Tongue (tissue), 2 donors: ENCODE data around the gene TMEM126B. TPM values are rescaled to one million over a fixed set of nuclear protein-coding genes. Genes with fewer than 3 reads are reported as not detected.
"Not testable (repeated sequence)": the region's sequence is repeated elsewhere in the genome, so short reads cannot be mapped to it uniquely, and the experiment has no call there.

Experiments
- DNase-seq: peaks from one replicate; pipeline ENCODE4 v3.0.0-alpha.2; 2015
- total RNA-seq: library from RNA; depleted of rRNA; stranded (reverse); fragments of >200 nt; gene quantifications from one replicate; pipeline ENCODE4 v1.2.3, GENCODE V29; 2014

Gene TMEM126B
- total RNA-seq = 39.8 TPM

DNA sequence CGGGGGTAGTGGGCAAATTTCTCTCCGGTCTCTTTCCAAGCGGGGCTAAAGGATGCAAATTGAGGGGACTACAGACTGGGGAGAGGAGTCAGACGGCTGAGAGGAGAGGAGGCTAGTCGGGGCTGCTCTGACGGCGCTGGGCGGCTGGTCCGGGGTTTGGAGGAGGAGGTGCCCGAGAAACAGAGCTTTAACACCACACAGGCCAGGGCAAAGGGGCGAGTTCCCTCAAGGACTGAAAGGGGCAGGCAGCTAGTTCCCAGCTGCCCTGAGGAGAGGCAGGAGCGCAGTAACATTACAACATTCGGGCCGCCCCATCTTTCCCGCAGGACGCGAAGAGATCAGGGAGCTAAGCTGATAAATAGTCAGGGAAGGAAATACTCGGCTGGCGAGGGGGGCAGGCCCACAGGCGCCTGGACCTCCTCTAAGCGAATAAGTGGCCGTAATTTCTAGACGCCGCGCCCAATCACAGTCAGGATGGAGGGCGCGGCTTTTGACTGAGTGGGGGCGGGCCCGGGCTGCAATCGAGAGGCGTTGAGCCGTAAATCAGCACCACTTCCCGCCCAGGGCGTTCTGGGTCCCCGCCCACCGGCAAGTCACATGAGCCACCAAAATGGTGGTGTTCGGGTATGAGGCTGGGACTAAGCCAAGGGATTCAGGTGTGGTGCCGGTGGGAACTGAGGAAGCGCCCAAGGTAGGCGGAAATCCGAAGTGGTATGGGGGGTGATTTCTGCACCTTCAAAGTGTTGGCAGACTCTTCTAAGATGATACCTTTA is at the start of gene TMEM126B:
TMEM126B (plus strand) TSS at position 596 of the 773 bp plus-strand sequence; CDS start at position 611, 15 bp downstream.
- peak; percentile 99 for DNase-seq

DNA sequence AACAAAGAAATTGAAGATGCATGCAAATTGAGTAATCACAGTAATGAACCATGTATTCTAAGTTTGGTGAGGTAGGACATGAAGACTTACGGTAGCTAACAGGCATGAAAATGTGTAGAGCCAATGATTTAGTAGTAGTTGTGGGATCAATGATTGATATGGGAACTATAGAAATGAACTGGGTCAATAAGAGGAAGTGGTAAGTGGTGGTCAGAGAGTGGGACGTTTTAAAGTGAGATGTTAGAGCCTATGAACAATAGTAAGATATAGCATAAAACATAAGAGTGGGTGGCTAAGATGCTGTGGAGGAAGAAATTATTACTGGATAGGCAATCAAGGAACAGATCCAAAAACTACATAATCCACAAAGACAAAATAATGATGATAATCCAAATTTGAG is 46.3 kb upstream of the TMEM126B start:
- DNase-seq = no peak

DNA sequence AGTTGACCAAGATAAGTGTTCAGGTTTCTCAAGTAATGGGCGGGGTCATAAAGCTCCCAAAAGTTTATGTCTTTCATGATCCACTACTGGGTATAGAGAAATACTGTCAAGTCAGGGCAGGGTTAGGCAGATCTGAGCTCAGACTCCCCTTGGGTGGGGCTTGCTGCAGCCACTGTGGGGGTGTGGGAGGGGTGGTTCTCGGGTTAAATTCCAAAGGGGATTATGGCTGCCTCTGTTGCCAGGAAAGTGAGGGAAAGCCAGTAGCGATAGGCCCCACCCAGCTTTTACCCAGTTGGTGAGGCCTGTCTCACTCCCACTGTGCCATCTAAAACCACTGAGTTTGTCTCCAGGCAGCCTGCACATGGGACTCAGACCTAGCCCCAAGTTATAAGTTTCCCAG is 39.0 kb upstream of the TMEM126B start:
- peak; percentile 19 for DNase-seq

DNA sequence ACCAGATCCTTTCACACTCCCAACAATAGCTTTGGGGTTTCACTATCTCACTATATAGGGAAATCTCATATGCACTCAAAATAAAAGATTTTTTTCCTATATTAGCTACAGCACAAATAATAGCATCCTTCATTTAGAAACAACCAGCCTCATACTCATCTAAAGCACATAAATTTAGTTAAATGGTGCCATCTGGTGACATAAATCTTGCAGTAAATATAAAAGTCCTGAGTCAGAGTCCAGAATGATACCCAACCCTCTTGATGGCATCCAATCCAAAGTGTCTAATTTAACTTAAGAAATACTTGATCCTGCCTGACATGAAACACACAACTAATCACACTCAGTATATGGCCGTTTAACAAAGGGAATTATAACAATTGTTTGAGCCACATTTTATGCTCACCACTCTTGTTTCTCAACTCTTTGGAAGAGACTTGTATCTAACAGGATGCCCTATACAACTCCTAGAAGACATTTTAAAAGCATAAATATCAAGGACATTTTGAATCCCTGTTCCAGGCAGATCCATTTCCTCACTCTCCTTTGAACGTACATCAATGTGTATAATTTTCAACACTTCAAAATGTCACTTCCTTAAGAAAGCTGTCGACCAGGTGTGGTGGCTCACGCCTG is 37.4 kb upstream of the TMEM126B start:
- DNase-seq = peak; percentile 77

DNA sequence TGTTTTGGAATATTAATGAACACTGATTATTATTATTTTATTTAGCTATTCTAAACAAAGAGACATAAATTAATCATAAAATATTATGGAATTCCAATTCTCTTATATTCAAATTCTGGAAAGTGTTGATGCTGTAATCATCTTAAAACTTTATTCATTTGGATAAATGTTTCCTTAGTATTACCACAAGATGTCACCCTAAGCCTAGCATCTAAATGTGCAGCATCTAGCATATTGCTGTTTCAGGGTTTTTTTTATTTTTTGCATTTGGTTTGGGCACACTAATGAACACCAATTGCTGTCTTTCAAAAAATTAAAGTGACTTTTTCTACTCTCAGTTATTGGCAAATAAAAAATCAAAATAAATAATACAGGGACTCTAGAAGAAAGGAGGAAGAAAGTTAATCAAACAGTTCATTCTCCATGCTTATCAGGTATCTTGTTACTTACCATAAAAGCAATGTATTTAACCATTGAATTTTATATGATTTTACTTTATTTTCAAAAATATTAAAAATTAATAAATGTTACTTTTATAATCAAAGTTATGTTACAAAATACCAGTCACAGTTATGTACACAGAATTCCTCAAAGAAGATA is 33.0 kb upstream of the TMEM126B start:
- DNase-seq = peak; percentile 67

DNA sequence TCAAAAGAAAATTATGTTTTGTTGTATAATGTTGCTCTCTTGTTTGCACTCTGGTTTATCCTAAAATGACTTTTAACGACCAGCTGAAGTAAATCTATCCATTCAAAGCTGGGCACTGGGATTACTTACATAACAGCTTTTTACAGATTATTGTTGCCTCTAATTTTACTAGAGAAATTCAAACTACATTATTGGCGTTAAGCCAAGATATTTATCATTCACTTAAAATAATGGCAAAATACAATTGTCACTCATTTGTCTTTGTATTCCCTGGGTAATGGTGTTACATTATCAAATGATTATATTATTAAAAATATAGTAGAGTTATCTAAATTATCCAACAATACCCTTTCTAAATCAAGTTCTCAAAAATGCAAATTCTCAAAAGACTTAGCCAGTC is 31.5 kb upstream of the TMEM126B start:
- no peak for DNase-seq

DNA sequence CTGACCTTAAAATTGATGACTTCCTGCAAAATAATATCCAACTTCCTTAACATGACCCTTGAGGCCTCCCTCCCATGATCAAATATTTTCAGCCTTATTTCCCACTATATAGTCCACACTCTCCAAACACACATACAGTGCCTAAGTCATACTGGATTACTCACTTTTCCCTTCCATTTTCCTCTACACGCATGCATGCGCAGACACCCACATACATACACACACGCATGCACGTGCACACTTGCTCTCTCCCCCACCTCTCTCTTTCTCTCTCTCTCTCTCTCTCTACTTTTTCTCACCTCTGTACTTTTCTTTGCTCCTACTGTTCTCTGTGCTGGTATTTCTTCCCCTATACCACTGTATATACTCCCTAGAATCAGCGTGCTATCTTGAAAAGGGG is 29.3 kb upstream of the TMEM126B start:
- DNase-seq = no peak

DNA sequence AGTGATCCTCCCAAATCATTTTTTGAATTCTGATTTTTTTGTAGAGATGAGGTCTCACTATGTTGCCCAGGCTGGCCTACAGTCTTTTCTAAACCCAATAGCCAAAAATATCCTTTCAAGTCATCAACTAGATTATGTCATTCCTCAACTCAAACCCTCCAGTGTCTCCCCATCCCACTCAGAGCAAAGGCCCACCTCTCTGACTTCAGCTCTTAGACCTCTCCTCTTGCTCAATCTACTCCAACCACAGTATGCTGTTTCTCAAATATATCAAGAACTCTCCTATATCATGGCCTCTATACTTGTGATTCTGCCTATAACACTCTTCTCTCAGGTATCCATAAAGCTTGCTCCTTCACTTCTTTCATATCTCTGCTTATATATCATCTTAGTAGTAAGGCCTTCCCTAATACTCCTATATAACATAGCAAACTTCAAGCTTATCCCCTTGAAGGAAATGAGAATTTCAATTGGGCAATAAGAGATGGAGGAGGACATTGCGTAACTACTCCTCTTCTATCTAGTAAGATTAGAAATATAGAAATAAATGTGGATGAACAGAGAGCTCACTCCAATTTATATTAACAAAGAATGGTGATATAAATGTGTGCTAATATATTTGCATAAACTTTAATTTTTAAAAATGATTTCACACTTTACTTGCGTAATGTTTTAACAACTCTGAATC is 25.7 kb upstream of the TMEM126B start:
- DNase-seq = no peak

DNA sequence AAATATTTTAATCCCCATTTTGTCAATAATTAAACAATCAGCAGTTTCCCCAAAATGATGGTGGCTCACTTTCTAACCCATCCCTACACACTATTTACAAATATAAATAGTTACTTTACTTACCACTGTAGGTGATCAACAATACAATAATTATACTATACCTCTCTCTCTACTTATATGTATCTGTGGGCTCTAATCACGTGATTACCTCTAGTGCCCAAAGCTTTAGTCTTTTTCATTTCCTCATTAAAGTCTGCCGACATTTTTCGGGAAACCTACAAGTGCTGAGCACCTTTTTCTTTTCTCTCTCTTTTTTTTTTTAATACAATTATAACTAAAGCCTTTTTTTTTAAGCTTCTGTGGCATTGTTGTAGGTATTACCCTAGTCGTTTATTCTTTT is 25.2 kb upstream of the TMEM126B start:
- no peak for DNase-seq

DNA sequence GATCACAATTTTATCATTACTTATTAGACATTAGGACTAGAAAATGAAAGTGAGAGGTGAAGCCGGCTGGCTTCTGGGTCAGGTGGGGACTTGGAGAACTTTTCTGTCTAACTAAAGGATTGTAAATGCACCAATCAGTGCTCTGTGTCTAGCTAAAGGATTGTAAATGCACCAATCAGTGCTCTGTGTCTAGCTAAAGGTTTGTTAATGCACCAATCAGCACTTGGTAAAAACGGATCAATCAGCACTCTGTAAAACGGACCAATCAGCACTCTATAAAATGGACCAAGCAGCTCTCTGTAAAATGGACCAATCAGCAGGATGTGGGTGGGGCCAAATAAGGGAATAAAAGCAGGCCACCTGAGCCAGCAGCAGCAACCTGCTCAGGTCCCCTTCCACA is 22.2 kb upstream of the TMEM126B start:
- not testable (repeated sequence) for DNase-seq

DNA sequence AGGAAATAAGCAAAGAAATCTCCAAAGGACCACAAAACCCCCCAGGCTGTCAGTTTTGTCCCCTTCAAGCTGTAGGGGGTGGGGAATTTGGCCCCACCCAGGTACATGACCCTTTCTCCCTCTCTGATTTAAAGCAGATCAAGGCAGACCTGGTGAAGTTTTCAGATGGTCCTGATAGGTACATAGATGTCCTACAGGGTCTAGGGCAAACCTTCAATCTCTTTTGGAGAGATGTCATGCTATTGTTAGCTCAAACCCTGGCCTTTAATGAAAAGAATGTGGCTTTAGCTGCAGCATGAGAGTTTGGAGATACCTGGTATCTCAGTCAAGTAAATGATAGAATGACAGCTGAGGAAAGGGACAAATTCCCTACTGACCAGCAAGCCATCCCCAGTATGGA is 19.8 kb upstream of the TMEM126B start:
- not testable (repeated sequence) for DNase-seq

DNA sequence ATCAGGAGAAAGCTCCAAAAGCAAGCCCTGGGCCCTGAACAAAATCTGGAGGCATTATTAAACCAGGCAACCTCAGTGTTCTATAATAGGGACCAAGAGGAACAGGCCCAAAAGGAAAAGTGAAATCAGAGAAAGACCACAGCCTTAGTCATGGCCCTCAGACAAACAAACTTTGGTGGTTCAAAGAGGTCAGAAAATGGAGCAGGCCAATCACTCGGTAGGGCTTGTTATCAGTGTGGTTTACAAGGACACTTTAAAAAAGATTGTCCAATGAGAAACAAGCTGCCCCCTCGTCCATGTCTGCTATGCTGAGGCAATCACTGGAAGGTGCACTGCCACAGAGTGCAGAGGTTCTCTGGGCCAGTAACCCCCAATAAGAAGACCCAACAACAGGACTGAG is 19.1 kb upstream of the TMEM126B start:
- DNase-seq = not testable (repeated sequence)

DNA sequence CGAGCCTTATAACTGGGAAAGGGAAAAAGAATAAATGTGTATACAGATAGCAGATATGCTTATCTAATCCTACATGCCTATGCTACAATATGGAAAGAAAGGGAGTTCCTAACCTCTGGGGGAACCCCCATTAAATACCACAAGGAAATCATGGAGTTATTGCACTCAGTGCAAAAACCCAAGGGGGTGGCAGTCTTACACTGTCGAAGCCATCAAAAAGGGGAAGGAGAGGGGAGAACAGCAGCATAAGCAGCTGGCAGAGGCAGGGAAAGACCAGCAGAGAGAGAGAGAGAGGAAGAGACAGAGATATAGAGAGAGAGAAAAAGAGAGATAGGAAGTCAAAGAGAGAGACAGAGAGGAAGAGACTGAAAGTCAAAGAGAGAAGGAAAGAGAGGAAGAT is 16.8 kb upstream of the TMEM126B start:
- not testable (repeated sequence) for DNase-seq

DNA sequence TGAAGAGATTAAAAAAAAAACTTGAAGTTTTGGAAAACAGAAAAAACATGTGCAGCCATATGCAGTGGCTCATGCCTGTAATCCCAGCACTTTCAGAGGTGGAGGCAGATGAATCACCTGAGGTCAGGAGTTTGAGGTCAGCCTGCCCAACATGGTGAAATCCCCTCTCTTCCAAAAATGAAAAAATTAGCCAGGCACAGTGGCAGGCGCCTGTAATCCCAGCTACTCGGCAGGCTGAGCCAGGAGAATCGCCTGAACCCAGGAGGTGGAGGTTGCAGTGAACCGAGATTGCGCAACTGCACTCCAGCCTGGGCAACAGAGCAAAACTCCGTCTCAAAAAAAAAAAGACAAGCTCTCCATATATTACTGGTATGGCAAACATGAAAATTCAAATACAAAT is 8.9 kb upstream of the TMEM126B start:
- DNase-seq = no peak

DNA sequence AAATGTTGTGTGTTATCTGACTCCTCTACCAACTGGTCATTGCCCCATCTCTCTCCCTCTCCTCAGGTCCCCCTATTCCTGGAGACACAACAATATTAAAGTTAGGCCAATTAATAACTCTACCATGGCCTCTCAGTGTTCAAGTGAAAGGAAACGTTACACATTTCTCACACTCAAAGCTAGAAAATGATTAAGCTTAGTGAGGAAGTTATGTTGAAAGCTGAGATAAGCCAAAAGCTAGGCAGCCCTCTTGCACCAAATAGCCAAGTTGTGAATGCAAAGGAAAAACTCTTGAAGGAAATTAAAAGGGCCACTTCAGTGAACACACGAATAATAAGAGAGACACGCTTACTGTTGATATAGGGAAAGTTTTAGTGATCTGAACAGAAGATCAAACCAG is 8.1 kb upstream of the TMEM126B start:
- no peak for DNase-seq

DNA sequence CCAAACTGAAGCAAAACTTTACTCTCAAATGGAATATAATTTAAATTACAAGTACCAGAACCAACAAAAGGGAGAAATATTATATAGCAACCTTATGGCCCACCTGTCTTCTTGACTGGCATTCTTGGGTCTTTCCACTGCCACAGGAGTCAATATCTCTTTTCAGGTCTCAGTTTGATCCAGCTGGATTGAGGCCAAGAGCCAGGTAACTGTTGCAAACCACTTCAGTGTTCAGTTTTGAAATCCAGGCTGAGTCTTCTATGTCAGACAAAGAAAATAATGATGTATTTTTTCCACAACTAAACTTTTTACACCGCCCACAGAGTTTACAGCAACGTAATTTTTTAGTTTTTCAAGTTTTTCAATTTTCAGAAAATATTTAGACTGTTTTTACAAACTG is 1.9 kb upstream of the TMEM126B start:
- DNase-seq = peak; percentile 16

DNA sequence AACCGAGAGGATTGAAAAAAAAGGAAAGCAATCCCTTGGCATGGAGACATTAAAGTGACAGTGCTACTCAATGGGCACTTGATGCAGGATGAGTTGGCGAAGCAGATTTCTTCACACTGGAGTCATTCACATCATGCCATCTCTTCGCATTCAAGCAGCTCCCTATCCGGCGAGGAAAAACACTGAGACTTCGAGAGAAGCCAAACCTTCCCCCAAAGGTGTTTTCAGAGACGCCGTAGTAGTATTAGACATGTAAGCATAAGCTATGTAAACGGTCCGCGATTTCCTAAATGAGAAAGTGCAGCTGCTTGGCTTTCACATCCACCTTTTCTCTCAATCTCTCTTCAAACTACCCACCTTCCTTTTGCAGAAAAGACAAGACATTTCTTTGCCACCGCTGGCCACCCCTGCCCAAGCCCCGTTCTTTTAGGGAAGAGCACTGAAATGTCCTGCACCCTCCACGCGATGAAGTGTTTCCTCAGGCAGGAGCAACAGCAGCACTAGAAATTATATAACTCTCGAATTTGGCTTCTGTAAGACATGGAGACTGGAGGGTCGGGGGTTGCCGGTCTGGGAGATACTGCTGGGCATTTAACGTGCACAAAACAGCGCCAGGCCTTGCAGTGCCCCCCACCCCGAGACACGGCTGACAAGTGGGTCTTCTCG is 928 bp upstream of the TMEM126B start, which contains the start of gene DLG2:
DLG2 (minus strand) TSS at position 13 of the 666 bp plus-strand sequence.
- DNase-seq = peak; percentile 70

DNA sequence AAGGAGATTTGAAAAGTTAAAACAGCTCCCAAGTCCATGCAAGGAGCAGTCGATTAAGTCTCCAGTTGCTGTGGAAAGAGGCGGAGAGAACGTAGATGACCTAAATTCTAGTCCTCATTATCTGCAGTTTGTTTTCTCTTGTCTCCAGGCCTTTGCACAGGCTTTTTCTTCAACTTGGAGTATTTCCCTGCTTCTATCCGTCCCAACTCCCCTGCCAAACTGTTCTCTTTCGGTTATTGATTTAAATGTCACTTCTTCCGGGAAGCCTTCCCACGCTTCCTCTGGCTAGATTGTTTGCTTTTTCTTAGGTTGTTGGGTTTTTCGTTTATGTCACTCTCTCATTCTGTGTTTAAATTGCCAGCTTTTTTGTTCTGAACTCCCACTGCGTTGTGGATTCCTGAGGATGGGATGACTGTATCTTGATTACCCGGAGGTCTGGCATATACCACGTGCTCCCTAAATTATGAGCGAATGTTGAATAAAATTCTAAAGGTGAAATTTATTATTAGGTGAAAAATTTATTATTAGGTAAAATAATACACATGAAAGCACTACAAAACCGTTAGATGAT is 463 bp downstream of the TMEM126B start:
- DNase-seq = no peak

DNA sequence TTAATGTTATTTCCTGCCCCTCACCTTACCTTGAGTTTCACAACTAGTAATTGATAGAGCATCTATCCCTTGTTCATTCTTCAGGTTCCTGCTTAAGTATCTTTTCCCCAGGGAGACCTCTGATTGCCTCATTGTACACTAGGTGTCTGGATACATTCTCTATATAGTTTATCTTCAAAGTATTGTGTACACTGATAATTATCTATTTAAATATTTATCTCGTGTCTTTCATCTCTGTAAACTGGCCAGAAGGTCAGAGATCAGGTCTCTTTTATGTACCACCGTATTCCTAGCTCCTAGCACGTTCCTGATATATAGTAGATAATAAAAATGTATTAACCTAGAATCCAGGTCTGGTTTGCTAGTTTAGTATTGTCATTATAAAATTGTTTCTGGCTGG is 6.4 kb downstream of the TMEM126B start:
- no peak for DNase-seq

DNA sequence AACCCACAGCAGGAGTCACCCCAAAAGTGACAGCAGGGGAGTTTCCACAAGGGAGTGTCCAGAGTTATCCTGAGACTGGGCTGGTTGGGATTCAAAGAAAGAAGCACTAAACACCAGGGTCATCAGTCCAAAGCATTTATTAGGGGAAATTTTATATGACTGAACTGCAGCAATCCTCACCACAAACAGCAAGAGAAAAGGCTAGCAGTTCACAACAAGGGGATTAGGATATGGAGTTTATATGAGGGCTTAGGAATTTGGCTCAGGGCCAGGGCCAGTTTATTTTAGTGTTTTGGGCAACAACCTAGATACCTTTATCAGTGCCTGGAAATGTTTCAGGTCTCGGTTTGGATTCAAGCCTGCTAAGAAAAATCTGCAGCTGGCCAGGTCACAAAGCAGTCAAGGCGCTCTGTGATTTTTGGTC is 14.8 kb downstream of the TMEM126B start:
- peak; percentile 16 for DNase-seq

DNA sequence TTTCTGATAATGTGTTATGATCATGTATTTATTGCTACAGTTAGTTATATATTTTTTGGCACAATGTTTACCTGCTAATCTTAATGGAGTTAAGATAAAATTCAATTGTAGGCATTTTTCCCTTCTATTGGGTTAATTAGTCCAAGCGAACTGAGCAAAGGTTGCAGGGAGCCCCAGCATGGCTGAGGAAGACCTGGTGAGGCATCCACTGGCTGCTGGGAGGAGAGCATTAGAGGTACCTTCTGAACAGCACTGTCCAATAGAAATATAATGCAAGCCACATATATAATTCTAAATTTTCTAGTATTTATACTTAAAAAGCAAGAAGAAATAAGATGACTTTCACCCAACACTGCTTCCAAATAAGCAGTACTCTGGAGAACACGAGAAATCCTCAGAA is 18.7 kb downstream of the TMEM126B start:
- DNase-seq = no peak
